A673 (cell line): Measurements from ENCODE around the gene AQP5.

ENCODE experiments used
- EZH2 ChIP-seq: fragments of 200-600 bp; sonication (generic); IDR thresholded peaks from 2 replicates; pipeline ENCODE4 v1.6.1; 2017; ENCODE audit warnings: borderline replicate concordance, low read depth, mild to moderate bottlenecking, mixed read lengths, antibody characterized with exemption, low read length; ENCODE audit not compliant: poor library complexity, severe bottlenecking
- TF ChIP-seq, protein P1 (sequence below): fragments of 300-800, 200-600 bp; sonication (generic); conservative IDR thresholded peaks from 2 replicates; pipeline ENCODE4 v1.5.1; 2017; ENCODE audit warnings: low read depth, mild to moderate bottlenecking, antibody characterized with exemption, low read length, moderate library complexity, mixed read lengths

GRCh38 chr12:49946086-49946485 is 15.6 kb upstream of the AQP5 start:
- TF ChIP-seq EZH2 = no peak
- TF ChIP-seq, protein P1, sequence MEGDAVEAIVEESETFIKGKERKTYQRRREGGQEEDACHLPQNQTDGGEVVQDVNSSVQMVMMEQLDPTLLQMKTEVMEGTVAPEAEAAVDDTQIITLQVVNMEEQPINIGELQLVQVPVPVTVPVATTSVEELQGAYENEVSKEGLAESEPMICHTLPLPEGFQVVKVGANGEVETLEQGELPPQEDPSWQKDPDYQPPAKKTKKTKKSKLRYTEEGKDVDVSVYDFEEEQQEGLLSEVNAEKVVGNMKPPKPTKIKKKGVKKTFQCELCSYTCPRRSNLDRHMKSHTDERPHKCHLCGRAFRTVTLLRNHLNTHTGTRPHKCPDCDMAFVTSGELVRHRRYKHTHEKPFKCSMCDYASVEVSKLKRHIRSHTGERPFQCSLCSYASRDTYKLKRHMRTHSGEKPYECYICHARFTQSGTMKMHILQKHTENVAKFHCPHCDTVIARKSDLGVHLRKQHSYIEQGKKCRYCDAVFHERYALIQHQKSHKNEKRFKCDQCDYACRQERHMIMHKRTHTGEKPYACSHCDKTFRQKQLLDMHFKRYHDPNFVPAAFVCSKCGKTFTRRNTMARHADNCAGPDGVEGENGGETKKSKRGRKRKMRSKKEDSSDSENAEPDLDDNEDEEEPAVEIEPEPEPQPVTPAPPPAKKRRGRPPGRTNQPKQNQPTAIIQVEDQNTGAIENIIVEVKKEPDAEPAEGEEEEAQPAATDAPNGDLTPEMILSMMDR = no peak
